NCI-H146 (cell line): ENCODE results near the gene XPR1.
"Not testable (repeated sequence)": the region's sequence is repeated elsewhere in the genome, so short reads cannot be mapped to it uniquely, and the experiment has no call there.

Experiments used
- DNase-seq: peaks from one replicate; lab custom pipeline; 2025; lab: John Stamatoyannopoulos, UW

Gene XPR1

DNA sequence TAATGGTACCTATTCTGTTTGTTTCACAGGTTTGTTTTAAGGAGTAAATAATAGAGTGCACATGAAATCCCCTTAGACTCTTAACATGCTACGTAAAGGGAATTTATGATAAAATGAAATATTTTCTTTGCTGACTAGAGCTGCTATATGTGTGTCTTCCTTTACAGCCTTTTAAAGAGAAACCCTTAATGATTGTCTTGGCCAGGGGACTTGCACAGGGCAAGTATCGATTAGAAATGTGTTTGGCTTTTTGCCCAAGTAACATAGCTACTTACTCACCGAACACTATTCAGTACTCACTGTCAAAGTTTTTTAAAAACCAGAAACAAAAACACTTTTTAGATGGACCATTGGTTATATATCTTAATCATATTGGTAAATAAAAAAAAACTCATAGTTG, 209.6 kb downstream of the XPR1 start:
- DNase-seq = peak; percentile 40

DNA sequence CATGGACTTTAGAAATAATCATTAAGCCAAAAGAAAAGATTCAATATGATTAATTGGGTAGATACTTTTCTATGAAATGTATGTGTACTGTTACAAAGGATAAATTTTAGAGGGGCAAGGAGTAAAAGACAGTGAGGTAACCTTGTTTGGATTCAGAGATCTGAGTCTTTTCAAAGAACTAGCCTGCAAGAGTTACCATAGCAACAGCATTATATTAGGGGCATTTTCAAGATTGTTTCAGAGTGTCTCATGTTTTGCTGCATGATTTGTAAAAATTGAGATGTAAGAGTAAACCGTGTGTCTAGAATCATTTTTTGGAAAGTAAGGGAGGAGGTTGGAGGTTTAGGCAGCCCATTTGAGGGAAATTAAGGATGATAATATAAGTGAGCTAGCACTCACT, 210.2 kb downstream of the XPR1 start:
- peak; percentile 9 for DNase-seq

DNA sequence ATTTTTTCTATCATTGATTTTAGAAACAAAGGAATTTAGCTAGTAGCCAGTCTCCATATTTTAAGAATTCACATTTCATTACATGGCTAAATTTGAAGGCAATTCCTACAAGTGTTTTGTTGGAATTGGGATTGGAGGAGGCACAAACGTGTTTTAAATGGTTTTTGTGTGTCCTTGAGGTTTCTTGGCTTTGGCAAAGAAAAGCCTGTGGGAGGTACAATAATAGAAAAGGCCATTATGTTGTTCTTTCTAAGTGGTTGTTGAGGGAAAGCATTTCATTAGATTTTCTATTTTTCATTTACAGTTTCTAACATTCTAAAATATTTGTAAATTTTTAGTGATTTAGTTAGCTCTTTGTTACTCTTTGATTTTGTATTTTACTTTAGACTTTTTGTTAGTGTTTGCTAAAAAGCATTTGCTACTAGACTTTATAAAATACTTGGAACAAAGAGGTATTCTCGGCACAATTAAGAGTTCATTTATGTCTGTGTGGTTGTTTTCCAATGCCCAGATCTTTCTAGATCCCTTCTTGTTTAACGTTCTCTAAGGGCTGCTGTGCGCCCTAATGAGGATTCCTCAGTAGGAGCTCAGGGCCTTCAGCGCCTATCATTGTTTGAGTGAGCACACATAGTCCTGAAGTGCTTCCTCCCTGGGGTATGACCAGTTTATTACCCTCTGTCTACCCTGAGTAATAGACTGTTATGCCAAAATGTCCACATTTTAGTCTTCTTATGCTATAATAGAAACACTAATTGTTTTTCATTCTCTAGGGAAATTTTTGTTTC, 210.9 kb downstream of the XPR1 start:
- DNase-seq = peak; percentile 52

DNA sequence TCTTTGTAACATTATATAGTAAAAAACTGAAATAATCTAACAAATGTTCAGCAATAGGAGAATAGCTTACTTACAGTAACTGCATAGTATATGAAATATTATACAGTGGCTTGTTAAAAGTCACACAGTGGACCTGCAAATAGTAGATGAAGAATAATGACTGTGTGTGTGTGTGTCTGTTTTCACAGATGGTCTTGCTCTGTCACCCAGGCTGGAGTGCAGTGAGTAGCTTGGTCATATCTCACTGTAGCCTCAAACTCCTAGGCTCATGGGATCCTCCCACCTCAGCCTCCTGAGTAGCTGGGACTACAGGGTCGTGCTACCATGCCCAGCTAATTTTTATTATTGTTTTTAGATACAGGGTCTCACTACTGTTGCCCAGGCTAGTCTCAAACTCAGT, 213.5 kb downstream of the XPR1 start:
- DNase-seq = no peak

DNA sequence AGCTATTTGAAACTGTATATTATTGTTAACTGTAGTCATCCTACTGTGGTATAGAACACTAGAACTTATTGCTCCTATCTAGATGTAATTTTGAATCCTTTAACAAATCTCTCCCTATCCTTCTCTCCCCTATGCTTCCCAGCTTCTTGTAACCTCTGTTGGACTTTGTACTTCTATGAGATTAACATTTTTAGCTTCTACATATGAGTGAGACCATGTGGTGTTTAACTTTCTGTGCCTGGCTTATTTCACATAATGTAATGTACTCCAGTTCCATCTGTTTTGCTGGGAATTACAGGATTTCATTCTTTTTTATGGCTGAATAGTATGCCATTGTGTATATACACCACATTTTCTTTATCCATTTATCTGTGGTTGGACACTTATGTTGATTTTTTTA, 216.4 kb downstream of the XPR1 start:
- no peak for DNase-seq

DNA sequence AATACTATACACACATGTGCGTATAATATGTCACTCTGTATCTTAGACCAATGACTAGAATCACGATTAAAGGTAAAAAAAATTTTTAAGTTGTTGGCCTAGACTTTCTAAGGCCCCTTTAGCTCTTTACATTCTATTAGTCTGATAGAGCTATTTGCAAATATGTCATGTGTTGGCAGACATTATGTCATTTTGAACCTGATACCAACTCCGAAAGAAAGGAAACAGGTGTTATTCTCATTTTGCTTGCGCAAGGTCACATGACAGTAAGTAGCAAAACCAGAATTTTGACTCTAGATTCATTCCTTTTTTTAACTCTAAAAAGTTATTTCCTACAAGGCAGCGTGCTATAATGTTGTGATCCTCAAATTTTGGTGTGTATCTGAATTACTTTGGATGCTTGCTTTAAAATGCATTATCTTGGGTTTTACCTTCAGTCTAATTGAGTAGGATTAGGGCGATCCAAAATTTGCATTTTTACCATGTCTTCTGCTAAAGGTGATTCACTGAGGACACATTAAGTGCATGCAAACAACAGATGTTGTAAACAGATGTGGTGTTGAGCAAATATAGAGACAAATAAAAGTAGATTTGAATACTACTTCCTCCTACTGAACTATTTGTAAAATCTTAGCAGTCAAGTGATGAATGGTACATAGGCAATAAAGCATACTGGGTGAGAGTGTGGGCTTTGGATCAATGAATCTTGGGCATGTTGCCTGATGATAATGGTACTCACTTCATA, 217.4 kb downstream of the XPR1 start:
- no peak for DNase-seq

DNA sequence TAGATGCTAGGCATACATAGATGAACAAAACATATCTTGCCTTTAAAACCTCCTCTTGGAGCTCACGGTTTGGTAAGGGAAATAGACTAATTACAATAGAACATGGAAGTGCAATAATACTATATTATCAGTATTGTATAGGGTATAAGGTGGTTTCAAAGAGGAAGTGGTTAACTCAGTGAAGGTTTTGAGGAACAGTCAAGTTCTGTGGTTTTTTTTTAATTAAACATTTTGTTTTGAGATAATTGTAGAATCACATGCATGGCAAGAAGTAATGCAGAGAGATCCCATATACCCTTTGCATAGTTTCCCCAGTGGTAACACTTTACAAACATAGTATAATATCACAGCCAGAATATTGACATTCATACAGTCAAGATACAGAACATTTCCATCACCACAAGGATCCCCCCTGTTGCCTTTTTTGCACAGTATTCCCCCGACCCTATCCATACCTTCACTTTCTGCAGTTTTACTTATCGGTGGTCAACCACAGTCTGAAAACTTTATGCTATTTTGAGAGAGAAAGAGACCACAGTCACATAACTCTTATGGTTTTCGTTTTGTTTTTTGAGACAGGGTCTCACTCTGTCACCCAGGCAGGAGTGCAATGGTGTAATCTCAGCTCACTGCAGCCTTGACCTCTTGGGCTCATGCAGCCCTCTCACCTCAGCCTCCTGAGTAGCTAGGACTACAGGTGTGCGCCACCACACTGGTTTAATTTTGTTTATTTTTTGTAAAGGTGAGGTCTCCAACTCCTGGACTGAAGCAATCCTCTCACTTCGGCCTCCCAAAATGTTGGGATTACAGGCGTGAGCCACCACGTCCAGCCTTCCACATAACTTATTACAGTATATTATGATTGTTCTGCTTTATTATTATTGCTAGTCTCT, 220.4 kb downstream of the XPR1 start:
- no peak for DNase-seq

DNA sequence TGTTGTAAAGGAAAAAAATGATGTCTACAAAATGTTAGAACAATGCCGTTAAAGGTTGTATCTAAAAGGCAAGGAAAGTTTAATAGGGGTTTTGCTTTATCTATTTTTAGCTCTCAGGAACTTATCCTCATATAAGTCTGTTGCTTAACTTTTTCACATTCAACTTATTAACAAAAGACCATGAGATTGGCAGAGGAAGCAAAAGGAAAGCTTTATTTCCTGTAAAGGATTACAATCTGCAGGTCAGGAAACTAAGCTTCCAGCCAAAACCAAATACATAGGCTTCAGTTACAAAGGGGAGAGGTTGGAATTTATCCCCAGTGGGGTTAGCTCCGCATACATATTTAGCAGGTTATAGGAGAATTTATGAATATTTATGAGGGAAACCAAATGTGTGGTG, 222.2 kb downstream of the XPR1 start:
- DNase-seq = no peak

DNA sequence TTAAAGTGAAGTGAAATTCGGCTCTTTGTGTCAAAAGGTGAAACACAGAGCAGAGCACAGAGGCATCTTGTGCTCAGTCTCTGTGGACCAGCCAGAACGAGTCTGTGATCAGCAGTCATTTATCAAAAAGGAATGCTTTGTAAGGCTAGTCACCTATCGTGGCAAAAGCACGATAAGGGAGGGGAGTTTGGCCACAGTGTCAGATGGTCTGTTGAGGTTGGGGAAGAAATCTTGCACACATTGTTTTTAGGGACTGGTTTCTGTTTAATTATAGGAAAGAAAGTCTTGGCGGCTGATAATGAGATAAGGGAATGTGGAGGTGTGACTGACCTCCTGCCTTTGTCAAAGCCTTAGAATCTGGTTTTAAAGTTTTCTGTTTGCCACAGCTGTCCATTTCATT, 222.6 kb downstream of the XPR1 start:
- DNase-seq = no peak

DNA sequence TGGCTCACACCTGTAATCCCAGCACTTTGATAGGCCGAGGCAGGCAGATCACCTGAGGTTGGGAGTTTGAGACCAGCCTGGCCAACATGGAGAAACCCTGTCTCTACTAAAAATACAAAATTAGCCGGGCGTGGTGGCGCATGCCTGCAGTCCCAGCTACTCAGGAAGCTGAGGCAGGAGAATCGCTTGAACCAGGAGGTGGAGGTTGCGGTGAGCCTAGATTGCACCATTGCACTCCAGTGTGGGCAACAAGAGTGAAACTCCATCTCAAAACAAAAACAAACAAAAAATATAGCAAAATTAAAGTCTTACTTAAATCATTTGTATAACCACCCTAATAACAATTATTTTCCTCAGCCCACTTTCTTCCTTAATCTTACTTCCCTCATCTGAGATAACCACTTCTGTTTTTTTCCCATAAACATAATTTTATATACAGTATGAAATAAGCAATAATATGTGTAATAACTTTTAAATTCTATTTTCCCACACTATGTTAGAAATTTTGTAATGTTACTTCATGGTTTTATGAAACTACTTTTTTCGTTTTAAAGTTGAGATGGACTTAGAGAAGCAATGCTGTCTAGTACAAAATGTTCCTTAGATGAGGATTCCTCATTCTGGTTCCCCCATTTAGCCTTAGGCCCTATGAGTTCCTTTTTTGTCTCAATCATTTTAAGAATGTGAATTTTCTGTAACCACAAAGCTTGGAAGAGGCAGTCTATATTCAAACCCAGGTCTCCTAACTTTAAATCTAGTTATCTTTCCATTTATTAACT, 226.3 kb downstream of the XPR1 start:
- DNase-seq = not testable (repeated sequence)

DNA sequence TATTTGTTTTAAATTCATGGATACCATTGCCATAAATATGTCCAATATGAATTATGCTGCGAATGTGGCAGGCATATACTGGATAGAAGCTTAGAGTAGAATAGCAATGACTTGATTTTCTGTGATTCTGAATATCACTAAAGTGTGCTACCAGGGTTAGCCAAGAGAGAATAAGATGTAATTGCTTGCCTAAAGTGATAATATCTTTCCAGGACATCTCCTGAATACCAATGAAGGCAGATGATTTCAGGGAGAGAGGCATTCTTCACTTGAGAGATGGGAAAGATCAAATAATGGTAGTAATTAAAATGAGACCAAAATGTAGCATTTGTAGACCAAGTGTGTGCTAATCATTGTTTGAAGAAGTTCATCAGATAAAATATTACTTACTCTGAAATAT, 227.5 kb downstream of the XPR1 start:
- DNase-seq = no peak

DNA sequence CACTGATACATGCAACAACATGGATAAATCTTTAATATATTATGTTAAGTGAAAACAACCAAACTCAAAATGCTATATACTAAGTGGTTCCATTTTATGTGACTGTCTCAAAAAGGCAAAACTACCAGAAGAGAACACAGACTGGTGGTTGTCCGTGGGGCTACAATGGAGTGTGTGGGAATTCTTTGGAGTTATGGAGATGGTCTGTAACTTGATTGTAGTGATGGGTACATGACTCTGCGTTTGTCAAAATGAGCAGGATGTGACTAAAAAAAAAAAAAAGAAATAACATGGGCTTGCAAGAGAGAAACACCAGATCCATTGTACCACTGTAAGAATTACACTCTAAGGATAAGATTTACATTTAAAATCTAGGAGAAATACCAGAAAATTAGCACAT, 228.7 kb downstream of the XPR1 start:
- DNase-seq = no peak

DNA sequence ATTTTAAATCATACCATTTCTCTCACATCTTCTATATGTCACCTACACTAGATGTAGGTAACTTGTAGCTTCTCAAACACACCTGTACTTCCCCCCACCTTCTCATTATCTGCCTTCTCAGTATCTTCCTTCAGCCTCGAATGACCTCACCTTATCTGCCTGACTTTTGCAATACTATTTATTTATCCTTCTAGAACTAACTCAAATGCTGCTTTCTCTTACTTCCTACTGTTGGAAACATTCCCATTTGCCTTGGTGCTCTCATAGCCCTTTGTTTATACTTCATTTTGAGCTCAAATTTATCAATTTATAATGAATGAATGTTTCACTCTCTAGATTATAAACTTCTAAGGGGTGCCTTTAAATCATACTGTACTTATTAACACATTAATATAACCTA, 230.5 kb downstream of the XPR1 start:
- peak; percentile 31 for DNase-seq

DNA sequence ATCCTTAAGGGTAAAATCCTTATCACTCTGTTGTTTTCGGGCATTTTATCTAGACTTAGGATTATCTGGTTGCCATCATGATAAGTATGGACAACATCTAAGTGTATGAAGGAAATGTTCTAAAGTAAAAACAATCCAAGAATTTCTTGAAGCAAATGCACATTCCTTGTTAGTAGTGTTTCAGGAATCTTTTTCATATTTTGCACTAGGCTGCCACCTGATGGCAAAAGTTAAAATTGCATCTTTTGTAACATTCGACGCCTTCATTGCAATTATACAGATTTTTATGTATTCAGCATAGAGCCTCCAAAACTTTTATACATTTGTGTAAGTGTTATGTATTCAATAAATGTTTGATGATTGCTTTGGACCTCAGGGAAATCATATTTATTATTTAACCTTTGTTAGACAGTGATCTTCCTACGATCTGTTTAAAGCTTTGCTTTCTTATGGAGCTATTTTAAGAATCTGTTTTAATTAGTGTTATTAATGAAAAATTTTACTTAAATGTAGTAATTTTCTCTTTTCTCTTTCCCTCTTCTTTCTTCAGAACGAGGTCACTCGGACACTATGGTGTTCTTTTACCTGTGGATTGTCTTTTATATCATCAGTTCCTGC, 231.4 kb downstream of the XPR1 start:
- peak; percentile 31 for DNase-seq

DNA sequence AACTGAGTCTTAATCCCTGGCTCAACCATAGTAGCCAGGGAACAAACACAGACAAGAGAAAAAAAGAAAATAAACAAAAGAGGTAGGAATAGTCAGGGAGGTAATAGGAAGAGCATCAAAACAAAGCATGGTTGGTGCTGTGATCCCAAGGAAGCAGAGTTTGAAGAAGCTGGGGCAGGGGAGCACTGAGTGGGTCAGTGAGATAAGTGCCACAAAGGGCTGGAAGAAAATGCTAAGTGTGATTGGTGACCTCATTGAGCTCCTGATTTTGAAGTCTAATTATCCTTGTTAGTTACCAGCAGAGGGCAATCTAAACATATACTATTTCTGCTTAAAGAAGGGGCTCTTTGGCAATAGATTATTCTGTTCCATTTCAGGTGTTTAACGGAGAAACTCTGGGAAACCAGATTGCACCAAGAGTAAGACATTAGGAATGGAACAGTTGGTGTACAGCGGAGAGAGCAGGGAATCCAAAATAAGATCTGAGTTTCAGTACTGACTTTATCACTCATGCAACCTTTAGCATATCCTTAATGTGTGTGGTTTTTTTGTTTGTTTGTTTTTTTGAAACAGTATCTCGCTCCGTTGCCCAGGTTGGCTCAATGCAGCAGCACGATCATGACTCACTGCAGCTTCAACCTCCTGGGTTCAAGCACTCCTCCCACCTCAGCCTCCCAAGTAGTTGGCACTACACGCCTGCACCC, 250.1 kb downstream of the XPR1 start:
- peak; percentile 38 for DNase-seq

DNA sequence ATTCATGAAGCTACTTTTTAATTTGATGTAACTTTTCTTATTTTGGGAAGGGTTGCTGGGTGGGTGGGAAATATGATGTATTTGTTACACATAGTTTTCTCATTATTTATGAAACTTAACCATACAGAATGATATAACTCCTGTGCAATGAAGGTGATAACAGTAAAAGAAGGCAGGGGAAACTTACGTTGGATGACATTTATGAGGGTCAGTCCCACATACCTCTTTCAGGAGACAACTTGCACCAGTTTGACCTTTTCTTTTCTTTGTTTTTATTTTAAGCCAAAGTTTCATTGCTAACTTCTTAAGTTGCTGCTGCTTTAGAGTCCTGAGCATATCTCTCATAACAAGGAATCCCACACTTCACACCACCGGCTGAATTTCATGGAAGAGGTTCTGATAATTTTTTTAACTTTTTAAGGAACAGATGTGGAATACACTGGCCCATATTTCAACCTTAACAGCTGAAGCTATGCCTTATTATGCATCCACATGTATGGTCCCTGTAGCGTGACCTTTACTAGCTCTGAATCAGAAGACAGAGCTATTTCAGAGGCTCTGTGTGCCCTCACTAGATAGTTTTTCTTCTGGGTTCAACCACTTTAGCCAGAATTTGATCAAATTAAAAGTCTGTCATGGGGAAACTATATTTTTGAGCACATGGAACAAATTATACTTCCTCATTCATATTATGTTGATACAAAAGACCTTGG, 252.9 kb downstream of the XPR1 start:
- DNase-seq = no peak

DNA sequence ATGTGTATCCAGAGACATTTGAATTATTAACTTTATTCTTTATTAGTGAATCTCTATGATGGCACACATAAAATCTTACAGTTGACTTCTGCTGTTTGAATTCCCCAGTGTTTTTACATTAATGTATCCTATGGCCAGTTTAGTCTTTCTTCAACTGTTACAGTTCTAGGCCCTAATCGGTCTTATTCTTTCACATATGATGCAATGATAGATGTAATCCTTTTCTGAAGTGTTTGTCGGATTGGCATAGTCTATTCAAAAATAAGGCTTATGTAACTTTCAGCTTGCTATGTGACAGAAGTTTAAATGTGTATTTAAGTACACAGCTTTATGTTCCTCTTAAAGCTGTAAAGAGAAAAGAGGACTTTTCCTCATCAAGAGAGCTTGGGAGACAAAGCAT, 254.5 kb downstream of the XPR1 start:
- DNase-seq = no peak

DNA sequence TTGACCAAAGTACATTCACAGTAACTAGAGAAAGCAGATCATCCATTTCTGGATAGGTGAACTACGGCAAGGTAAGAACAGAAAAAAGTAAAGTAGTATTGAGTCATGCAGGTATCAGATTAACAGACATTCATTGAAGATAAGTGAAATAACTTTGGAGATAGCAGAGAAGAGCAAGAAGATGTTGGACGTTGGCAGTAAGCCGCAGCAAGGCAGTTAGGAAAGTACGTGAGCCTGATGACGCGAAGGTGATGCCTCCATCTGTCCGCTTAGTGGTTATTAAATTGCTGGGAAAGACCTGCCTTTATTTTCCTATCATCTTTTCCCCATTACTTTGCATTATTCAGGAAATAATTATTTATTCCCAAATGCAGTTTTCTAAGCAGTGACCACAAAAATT, 256.0 kb downstream of the XPR1 start:
- DNase-seq = no peak

DNA sequence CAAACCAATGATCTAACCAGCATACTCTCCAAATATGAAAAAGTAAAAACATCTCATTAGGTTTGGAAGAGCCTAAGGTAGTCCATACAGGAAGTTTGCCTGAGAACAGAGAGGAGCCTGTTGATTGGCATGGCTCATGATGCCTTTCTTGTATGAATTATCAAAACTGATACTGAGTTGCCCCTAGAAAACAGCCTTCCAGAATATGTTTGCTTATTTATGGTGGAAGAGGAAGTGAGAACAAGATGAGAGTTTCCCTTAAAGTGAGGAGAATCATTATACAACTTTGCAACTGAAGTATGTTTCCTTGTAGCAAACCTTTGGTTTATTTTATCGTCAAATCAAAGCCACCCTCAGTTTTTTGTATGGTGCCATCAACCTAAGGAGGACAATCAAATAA, 257.0 kb downstream of the XPR1 start:
- DNase-seq = no peak

DNA sequence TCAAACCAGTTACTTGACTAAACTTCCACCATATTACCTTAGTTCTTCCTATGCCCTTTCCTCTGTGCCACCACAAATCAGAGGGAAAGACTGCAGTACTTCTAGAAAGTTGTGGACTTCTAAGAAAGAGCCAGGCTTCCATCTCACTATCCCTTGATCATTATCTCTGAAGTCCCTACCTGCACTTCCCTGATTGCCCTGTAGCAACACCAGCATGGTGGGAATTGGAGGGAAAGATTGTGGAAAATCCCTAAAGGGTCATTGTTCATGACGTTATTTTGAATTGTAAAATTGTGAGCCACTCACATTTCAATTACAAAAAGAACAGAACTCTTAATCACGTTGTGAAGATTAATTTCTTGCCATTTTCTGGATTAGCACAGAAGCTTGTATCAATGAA, 257.5 kb downstream of the XPR1 start:
- no peak for DNase-seq
